Subcutaneous adipose tissue (tissue), 4 donors: ENCODE results near the gene TBC1D5. TPM values are rescaled to one million over a fixed set of nuclear protein-coding genes. Genes with fewer than 3 reads are reported as not detected.

Source experiments
- CTCF ChIP-seq: fragments of 450-650 bp; IDR thresholded peaks from one replicate; pipeline ENCODE4 v1.5.1; 2016; ENCODE audit warnings: low read depth, mild to moderate bottlenecking, control low read depth, antibody characterized with exemption, moderate library complexity
- total RNA-seq, 4 donors: library from RNA; depleted of rRNA; stranded (reverse); fragments of >200 nt; gene quantifications; one replicate each; pipeline ENCODE4 v1.1.0, GENCODE V29; 2016

Gene TBC1D5
- total RNA-seq, 4 donors from 2014 or later, result 76.3 to 91.1 (median 81.3) TPM

GRCh38 chr3:17501745-17502144 lies 240.7 kb downstream of the TBC1D5 start:
- TF ChIP-seq CTCF, result no peak

GRCh38 chr3:17500618-17501017 lies 241.8 kb downstream of the TBC1D5 start:
- TF ChIP-seq CTCF, result no peak

- no peak for TF ChIP-seq CTCF
These were observed 248.2 kb downstream of the TBC1D5 start for GRCh38 chr3:17494117-17494809.

GRCh38 chr3:17491601-17492000 lies 250.8 kb downstream of the TBC1D5 start:
- TF ChIP-seq CTCF, result no peak

GRCh38 chr3:17489139-17489538 lies 253.3 kb downstream of the TBC1D5 start:
- TF ChIP-seq CTCF, result no peak

- TF ChIP-seq CTCF, result no peak
These were observed 261.3 kb downstream of the TBC1D5 start for GRCh38 chr3:17481116-17481515.

- no peak for TF ChIP-seq CTCF
These were observed 262.6 kb downstream of the TBC1D5 start for GRCh38 chr3:17479681-17480405.
